ENCODE results near the gene CRACR2B. TPM values are rescaled to one million over a fixed set of nuclear protein-coding genes. Genes with fewer than 3 reads are reported as not detected.

Gene CRACR2B
- total and polyA plus RNA-seq, 2 of the 13 experiments (the other 11 are each of a cell fraction or from before 2014, with no cell fraction given) = 14.9 to 21.0 TPM

DNA sequence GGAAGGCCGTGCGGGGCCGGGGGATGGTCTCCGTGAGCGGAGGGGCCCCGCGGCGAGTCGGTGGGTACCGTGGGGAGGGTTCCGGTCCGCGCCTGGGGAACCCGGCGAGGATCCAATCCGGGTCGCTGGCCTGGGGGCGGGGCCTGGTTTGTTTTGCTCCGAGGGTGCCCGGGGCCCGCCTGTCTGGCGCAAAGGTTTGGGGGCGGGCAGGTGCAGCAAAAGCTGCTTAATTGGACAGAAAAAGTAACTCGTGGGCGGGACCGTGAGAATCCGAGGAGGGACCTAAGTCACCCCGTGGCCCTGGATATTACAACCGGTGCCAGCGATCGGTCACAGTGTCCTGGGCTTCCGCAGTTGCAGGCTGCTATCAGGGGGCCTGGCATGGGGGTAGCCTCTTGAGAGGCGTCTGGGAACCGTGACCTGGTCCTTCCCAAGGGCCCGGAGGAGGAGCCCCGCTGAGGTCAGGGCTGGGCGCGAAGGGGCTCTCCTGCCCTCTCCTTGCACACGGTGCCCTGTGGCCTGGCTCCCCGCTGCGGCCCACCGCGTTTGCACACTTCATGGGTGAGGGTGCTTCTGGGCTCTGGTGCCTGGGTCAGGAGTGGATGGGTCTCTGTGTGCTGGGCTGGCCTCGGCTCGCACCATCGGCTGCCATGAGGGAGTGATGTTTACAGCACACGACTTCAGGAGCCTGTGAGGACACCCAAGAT, 7.6 kb upstream of the CRACR2B start (continued):
- TF ChIP-seq ZNF296 (CRISPR knock-in tag; conservative IDR thresholded peaks at IDR 0.05) (no peak), YY1 (IDR thresholded peaks at IDR 0.05; ENCODE audit: insufficient read depth, insufficient replicate concordance, low read depth, low read length) (no peak), TP53 (CRISPR knock-in tag; conservative IDR thresholded peaks at IDR 0.05) (no peak), ZBTB38 (CRISPR knock-in tag; IDR thresholded peaks at IDR 0.05) (no peak; the same call in 1 of the 2 replicates), GZF1 (CRISPR knock-in tag; IDR thresholded peaks at IDR 0.05) (0 out of 2 replicates have a peak, but pooled peaks have one; percentile 40), FOXC1 (CRISPR knock-in tag; IDR thresholded peaks at IDR 0.05; ENCODE audit: borderline replicate concordance) (no peak), ZNF577 (CRISPR knock-in tag; IDR thresholded peaks at IDR 0.05; ENCODE audit: borderline replicate concordance, low read depth) (no peak), PHF8 (CRISPR knock-in tag; IDR thresholded peaks at IDR 0.05) (no peak; the same call in 1 of the 2 replicates), ZNF24 (IDR thresholded peaks at IDR 0.05) (no peak), NR2F6 (IDR thresholded peaks at IDR 0.05) (no peak), NR2F6 (CRISPR knock-in tag; IDR thresholded peaks at IDR 0.05) (0 out of 2 replicates have a peak, but pooled peaks have one; percentile 13), HOXA9 (CRISPR knock-in tag; IDR thresholded peaks at IDR 0.05; ENCODE audit: borderline replicate concordance) (no peak), ZSCAN29 (CRISPR knock-in tag; conservative IDR thresholded peaks at IDR 0.05) (no peak), ZNF850 (CRISPR knock-in tag; conservative IDR thresholded peaks at IDR 0.05) (no peak), ZNF264 (CRISPR knock-in tag; IDR thresholded peaks at IDR 0.05) (0 out of 2 replicates have a peak, but pooled peaks have one; percentile 28), FLYWCH1 (CRISPR knock-in tag; IDR thresholded peaks at IDR 0.05) (no peak), ZSCAN30 (CRISPR knock-in tag; IDR thresholded peaks at IDR 0.05) (no peak), RXRB (CRISPR knock-in tag; IDR thresholded peaks at IDR 0.05; ENCODE audit: borderline replicate concordance) (no peak), NFATC3 (CRISPR knock-in tag; IDR thresholded peaks at IDR 0.05) (no peak), ZNF549 (CRISPR knock-in tag; IDR thresholded peaks at IDR 0.05) (no peak), PHF21A (CRISPR knock-in tag; IDR thresholded peaks at IDR 0.05) (0 out of 2 replicates have a peak, but pooled peaks have one; percentile 8), ZBTB42 (CRISPR knock-in tag; IDR thresholded peaks at IDR 0.05) (no peak)
- TF ChIP-seq, protein P1, sequence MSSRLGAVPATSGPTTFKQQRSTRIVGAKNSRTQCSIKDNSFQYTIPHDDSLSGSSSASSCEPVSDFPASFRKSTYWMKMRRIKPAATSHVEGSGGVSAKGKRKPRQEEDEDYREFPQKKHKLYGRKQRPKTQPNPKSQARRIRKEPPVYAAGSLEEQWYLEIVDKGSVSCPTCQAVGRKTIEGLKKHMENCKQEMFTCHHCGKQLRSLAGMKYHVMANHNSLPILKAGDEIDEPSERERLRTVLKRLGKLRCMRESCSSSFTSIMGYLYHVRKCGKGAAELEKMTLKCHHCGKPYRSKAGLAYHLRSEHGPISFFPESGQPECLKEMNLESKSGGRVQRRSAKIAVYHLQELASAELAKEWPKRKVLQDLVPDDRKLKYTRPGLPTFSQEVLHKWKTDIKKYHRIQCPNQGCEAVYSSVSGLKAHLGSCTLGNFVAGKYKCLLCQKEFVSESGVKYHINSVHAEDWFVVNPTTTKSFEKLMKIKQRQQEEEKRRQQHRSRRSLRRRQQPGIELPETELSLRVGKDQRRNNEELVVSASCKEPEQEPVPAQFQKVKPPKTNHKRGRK (CRISPR knock-in tag; IDR thresholded peaks at IDR 0.05) = no peak
- TF ChIP-seq, protein P2, sequence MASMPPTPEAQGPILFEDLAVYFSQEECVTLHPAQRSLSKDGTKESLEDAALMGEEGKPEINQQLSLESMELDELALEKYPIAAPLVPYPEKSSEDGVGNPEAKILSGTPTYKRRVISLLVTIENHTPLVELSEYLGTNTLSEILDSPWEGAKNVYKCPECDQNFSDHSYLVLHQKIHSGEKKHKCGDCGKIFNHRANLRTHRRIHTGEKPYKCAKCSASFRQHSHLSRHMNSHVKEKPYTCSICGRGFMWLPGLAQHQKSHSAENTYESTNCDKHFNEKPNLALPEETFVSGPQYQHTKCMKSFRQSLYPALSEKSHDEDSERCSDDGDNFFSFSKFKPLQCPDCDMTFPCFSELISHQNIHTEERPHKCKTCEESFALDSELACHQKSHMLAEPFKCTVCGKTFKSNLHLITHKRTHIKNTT (CRISPR knock-in tag; IDR thresholded peaks at IDR 0.05) = no peak
- TF ChIP-seq, protein P3, sequence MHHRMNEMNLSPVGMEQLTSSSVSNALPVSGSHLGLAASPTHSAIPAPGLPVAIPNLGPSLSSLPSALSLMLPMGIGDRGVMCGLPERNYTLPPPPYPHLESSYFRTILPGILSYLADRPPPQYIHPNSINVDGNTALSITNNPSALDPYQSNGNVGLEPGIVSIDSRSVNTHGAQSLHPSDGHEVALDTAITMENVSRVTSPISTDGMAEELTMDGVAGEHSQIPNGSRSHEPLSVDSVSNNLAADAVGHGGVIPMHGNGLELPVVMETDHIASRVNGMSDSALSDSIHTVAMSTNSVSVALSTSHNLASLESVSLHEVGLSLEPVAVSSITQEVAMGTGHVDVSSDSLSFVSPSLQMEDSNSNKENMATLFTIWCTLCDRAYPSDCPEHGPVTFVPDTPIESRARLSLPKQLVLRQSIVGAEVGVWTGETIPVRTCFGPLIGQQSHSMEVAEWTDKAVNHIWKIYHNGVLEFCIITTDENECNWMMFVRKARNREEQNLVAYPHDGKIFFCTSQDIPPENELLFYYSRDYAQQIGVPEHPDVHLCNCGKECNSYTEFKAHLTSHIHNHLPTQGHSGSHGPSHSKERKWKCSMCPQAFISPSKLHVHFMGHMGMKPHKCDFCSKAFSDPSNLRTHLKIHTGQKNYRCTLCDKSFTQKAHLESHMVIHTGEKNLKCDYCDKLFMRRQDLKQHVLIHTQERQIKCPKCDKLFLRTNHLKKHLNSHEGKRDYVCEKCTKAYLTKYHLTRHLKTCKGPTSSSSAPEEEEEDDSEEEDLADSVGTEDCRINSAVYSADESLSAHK (CRISPR knock-in tag; IDR thresholded peaks at IDR 0.05; ENCODE audit: borderline replicate concordance) = no peak
- TF ChIP-seq, protein P4, sequence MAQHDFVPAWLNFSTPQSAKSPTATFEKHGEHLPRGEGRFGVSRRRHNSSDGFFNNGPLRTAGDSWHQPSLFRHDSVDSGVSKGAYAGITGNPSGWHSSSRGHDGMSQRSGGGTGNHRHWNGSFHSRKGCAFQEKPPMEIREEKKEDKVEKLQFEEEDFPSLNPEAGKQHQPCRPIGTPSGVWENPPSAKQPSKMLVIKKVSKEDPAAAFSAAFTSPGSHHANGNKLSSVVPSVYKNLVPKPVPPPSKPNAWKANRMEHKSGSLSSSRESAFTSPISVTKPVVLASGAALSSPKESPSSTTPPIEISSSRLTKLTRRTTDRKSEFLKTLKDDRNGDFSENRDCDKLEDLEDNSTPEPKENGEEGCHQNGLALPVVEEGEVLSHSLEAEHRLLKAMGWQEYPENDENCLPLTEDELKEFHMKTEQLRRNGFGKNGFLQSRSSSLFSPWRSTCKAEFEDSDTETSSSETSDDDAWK (CRISPR knock-in tag; IDR thresholded peaks at IDR 0.05) = no peak

Data from HepG2 (cell line).